Measurements from ENCODE around the gene RRP36. TPM values are rescaled to one million over a fixed set of nuclear protein-coding genes. Genes with fewer than 3 reads are reported as not detected.

Gene RRP36
- total RNA-seq, 1 experiment from 2014 or later, result 31.5 TPM

Other genes starting within 250 kb of the RRP36 start
- gene BICRAL, start 239.6 kb upstream of the RRP36 start, total RNA-seq (2014; rRNA removed; shearing (Covaris generic); ENCODE audit: low replicate concordance), result 8.8 and 16.8 TPM in 2 replicates
- gene RPL7L1, start 142.0 kb upstream of the RRP36 start, total RNA-seq (2014; rRNA removed; shearing (Covaris generic); ENCODE audit: low replicate concordance), result 97.6 and 104 TPM in 2 replicates
- not detected in 2 replicates for gene PTCRA, start 105.6 kb upstream of the RRP36 start, total RNA-seq (2014; rRNA removed; shearing (Covaris generic); ENCODE audit: low replicate concordance)
- gene CNPY3, start 92.1 kb upstream of the RRP36 start, total RNA-seq (2014; rRNA removed; shearing (Covaris generic); ENCODE audit: low replicate concordance), result 33.7 and 65.4 TPM in 2 replicates
- gene GNMT, start 60.9 kb upstream of the RRP36 start, total RNA-seq (2014; rRNA removed; shearing (Covaris generic); ENCODE audit: low replicate concordance), result 0.48 and 0.76 TPM in 2 replicates
- 16.7 and 34.2 TPM in 2 replicates for gene PEX6, start 42.4 kb upstream of the RRP36 start, total RNA-seq (2014; rRNA removed; shearing (Covaris generic); ENCODE audit: low replicate concordance)
- 34.8 and 39.8 TPM in 2 replicates for gene PPP2R5D, start 37.1 kb upstream of the RRP36 start, total RNA-seq (2014; rRNA removed; shearing (Covaris generic); ENCODE audit: low replicate concordance)
- 51.7 and 113 TPM in 2 replicates for gene MEA1, start 7.7 kb upstream of the RRP36 start, total RNA-seq (2014; rRNA removed; shearing (Covaris generic); ENCODE audit: low replicate concordance)
- 53.7 and 81.1 TPM in 2 replicates for gene KLHDC3, start 7.4 kb upstream of the RRP36 start, total RNA-seq (2014; rRNA removed; shearing (Covaris generic); ENCODE audit: low replicate concordance)
- gene CUL7, start 32.2 kb downstream of the RRP36 start, total RNA-seq (2014; rRNA removed; shearing (Covaris generic); ENCODE audit: low replicate concordance), result 20.2 and 22.2 TPM in 2 replicates
- gene MRPL2, start 37.8 kb downstream of the RRP36 start, total RNA-seq (2014; rRNA removed; shearing (Covaris generic); ENCODE audit: low replicate concordance), result 21.3 and 40.9 TPM in 2 replicates
- 13.8 and 29.3 TPM in 2 replicates for gene KLC4, start 38.0 kb downstream of the RRP36 start, total RNA-seq (2014; rRNA removed; shearing (Covaris generic); ENCODE audit: low replicate concordance)
- 3.3 and 5.3 TPM in 2 replicates for gene PTK7, start 54.7 kb downstream of the RRP36 start, total RNA-seq (2014; rRNA removed; shearing (Covaris generic); ENCODE audit: low replicate concordance)
- 27.4 and 42.5 TPM in 2 replicates for gene SRF, start 149.6 kb downstream of the RRP36 start, total RNA-seq (2014; rRNA removed; shearing (Covaris generic); ENCODE audit: low replicate concordance)
- gene CUL9, start 160.6 kb downstream of the RRP36 start, total RNA-seq (2014; rRNA removed; shearing (Covaris generic); ENCODE audit: low replicate concordance), result 34.9 and 64.6 TPM in 2 replicates
- 59.0 and 157 TPM in 2 replicates for gene DNPH1, start 207.9 kb downstream of the RRP36 start, total RNA-seq (2014; rRNA removed; shearing (Covaris generic); ENCODE audit: low replicate concordance)
- 0.34 and 1.2 TPM in 2 replicates for gene TTBK1, start 221.9 kb downstream of the RRP36 start, total RNA-seq (2014; rRNA removed; shearing (Covaris generic); ENCODE audit: low replicate concordance)

Data from Karpas-422 (cell line).